Activated CD8-positive, alpha-beta memory T cell treated with anti-CD3 and anti-CD28 coated beads for 24 hours (primary cell): ENCODE results near the gene AMMECR1.

Experiments used
- DNase-seq: peaks from one replicate; pipeline ENCODE4 v3.0.0-alpha.2; 2020

Gene AMMECR1

DNA sequence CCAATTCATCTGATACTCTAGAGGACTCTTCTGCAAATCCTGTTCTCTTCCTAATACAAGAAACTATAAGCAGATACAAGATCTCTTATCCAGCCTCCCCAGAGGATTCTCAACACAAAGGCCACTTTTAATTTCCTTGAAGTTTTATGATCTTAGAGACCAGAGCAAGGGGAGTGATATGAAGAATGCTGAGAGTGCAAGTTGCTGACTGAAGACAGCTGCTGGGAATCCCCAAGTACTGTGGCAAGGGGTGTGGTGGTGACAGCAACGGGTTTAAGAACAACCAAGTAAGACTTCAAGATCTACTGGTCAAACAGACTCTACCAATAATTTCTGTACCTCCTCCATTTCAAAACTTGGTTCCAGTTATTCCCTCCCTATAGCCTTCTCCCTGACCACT is 7.0 kb downstream of the AMMECR1 start:
- no peak for DNase-seq

DNA sequence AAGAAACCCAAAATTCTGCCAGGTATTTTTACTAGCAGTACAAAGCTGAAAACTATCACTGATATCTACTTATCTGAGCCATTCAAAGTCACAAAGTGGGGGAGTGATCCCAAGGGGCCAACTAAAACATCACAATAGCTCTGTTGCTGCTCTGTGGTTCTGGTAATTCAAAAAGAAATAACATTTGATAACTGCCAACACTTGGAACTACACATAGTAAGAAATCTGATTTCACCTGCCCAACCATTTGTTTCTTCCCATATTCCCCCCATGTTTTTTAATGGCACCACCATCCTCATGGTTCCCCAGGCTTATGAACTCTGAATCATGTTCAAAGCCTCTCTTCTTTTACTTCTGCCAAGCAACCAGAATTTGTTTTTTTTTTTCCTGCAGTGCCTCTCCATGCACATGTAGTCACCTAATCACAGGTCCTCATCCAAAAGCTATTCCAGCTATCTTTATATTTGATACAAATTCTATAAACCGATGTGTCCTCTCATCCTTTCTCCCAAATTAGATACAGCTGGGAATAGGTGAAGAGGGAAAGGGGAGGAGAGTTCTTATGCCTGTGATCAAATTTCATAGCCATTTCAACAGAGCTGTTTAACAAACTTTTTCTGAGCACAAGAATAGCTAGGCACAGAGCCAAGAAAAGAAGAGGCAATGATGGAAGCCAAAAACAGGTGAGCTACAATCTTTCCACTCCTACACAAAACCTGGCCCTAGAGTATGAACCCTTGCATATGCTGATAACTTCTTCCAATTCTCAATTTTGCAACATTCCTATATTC is 7.7 kb downstream of the AMMECR1 start:
- no peak for DNase-seq

DNA sequence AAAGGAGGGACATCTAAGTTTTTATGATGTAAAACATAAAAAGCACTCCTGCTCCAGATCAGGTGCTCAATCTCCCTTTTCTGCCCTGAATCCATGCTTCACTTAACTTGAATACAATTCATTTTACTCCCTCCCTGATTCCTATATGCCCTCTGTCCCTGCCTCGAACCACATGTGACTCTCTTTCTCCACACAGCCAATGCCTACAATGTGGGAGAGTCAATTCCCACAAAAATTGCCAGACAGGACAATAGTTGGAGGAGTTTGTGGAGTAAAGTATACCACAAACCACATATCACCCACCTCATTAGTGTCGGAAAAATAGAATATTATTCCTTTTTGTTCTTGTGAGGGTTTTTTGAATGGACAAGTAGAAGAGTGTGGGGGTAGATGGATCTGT is 9.7 kb downstream of the AMMECR1 start:
- no peak for DNase-seq

DNA sequence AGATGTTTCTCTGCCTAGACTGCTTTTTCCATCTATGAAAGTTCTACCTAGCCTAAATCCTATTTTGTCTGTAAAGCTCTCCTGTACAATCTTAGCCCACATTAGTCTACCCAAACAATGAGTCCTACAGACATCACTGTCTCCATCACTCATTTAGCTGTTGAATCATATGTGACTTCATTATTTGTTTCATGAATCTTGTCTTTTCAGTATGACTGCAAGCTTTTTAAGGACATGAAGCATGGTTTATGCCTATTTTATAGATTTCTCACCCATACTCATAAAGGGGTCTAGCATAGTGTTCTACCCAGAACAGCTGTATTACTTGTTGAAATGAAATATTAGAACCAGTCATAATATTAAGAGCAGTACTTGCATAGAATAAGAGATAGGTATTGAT is 13.0 kb downstream of the AMMECR1 start:
- no peak for DNase-seq

DNA sequence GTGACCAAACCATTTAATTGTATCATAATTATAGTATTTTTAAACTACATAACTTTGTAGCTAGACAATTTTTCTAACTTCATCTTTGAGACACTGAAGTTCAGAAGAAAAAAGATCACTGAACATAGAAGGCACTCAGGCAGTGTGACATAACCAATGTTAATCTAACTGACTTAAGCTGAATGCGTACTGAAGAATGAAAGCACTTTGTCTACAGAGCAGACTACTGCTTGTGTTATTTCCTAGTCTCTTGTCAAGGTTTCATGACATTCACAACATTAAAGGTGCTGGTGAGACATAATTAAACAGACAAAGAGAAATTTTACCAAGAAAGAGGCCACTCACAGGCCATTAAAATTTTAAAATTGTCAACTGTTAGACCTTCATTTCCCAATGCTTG is 13.5 kb downstream of the AMMECR1 start:
- DNase-seq, result no peak

DNA sequence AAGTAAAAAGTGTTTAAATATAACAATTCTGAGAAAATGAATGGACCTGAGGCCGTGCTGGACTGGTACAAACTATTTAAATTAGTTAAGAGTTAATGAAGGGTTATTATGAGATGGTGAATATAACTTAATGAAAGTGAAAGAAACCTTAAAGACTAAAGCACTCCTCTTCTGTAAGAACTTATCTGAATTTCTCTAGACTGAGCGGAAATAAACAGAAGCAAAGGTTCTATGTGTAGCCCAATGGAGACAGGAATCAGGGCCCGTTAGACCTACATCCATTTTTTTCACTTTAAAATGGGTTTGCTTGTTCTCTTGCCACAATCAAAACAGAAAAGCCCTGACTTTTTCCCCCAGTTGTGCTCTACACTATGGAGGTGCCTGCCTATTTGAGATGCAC is 14.9 kb downstream of the AMMECR1 start:
- DNase-seq, result no peak

DNA sequence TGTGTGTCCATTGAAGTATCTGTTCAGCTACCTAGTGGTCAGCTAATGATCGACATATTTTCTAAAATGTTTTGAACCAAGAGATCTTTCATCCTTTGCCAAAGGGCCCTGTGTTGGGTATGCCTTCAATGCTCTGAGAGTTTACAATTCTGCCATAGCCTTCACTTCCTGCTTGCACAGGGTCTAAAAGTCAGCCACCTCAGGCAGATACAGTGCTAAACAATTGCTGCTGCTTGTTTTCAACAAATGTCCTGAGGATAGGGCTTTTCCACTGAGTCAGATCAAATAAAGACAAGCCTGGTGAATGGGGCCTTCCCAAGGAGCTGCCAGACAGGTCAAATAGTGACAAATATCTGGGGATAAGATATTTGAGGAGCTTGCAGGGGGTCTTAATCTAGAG is 16.7 kb downstream of the AMMECR1 start:
- DNase-seq, result no peak

DNA sequence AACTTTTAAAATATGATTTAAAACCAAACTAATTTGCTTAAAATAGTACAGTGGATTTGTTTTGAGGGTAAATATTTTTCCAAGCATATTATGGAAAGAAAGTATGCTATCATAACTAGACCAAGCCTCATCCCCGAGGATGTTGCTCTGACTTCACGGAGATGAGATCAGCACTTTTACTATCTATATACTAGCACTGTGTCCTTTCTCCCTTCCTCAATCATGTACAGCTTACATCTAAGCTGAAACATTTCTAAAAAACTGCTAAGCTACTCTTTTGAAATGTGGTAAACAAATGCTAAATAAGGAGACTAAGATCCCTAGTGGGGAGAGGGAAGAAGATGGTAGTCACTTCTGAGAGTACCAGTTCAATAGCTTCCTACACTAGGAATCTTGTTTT is 23.8 kb downstream of the AMMECR1 start:
- DNase-seq, result no peak

DNA sequence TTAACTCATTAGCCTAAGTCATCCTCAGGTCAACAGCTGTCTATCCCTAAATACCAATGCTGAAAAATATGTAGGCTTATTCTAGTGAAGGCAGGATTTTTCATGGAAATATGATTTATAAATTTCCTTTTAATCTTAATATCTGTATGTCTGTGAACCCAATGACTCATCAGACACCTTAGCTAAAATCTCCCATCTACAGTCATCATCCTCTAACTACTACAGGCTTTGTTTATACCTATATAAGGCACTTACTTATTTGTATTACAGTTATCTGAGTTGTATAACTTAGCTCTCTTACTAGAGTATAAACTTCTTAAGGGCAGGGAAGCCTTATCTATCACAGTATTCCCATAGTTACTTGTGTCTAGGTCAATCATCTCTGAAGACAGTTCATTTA is 24.2 kb downstream of the AMMECR1 start:
- DNase-seq, result no peak

DNA sequence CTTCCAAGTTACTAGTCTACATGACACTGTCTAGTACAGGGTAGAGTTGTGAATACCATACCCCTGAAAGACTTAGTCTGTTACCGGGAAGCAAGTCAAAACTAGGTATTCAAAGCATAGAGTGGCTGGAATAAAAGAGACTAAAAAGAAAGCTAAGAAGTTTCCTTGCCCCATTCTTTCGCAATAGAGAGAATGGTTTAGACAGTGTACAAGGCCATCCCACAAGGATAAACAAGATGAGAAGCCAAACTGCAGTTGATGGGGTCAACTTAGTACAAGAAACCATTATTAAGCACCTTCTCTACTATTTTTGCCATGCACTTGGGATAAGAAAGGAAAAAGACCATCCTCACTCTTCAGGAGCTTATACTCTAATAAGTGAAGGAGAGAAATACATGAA is 30.3 kb downstream of the AMMECR1 start:
- no peak for DNase-seq

DNA sequence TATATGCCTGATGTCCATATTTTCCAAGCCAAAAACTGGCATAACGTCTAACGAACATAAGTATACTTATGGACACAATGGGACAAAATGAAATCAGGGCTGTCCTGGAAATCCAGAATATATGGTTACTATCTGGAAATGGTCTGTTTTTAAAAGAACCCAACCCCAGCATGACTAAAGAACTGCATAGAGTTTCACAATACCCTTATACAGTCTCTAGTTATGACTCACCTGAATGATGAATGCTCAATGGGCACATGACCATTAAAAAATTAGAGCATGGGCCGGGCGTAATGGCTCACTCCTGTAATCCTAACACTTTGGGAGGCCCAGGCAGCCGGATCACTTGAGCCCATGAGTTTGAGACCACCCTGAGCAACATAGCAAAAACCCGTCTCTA is 31.8 kb downstream of the AMMECR1 start:
- no peak for DNase-seq

DNA sequence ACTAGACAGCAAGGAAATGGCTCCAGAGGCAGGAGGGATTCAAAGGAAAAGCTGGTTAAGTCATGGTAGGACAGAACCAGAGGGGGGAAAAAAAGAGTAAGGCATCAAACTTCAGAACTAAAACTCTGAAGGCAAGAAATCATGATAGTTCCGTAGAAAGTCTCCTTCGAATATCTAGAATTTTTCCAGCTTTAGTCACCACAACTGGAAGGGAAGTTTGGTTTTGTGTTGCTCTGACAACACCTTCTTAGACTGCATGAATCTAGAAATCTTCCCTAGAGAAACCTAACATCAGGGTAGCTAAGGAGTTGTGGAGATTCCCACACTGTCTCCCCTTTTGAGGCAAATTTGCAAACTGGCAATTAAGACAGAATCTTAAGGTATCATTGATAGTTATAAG is 33.7 kb downstream of the AMMECR1 start:
- DNase-seq, result no peak

DNA sequence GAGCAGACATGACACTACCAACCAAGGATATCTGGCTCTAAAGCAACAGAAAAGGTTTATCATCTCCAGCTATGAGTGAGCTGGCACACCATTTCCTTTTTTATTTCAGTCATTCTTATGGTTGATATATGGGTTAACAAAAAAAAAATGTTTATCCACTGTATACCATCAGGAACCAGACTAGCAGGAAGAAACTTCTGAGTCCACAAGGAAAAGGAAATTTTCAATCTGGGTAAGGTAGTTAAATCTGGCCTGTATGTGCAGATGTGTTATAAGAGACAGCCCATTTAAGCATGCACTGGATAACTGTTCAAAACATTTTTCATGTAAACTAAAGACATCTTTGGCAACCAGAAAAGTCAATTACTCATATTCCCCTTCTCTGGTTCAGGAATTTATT is 35.0 kb downstream of the AMMECR1 start:
- no peak for DNase-seq

DNA sequence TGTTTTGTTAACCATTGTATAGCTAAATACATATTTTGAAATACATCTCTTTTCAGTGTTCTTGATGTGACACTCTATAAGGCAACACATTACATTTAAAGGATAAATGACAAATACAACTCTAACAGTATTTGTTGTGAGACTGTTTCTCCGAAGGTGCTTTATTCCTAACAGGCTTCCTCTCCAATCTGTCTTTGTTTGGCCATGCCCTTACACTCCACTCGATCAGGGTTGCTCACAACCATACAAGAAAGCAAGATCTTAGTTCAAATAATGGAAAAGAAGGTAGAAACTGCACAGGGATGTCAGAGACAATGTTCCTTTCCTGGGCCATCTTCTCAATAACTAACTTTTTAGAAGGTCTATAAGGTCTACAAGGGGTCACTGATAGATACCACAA is 36.5 kb downstream of the AMMECR1 start:
- no peak for DNase-seq

DNA sequence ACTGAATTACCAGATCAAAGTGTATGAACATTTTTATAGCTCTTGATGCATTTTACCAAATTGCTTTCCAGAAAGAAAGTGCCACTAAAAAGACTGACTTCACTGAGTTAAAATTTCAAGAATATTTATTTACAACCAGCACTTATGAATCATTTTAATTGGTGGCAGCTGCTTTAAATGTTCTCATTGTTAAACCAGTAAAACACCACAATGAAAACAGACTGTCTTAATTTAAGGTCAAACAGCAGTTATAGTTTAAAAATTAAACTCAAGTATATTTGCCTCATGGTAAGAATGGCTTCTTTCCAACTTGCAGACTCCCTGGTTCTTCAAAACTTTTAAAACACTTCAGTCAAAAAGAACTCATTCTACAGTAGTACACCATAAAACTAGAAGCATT is 36.9 kb downstream of the AMMECR1 start:
- DNase-seq, result no peak

DNA sequence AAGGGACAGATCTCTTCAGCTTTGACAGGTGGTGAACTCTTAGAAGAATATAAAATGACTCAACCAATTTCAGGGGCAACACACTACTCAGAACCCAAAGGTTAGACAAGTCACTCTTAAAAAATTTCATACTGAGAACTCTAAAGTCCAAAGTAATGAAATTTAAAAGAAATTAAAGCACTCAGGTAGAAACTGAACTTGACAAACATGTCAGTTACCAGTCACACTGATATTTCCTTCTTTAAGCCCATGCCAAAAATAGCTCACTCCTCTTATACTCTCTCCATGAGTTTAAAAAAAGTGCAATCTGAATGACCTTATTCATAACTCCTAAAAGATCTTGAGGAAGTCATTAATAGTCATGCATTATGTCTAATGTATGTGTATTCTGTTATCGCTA is 40.3 kb downstream of the AMMECR1 start:
- DNase-seq, result no peak

DNA sequence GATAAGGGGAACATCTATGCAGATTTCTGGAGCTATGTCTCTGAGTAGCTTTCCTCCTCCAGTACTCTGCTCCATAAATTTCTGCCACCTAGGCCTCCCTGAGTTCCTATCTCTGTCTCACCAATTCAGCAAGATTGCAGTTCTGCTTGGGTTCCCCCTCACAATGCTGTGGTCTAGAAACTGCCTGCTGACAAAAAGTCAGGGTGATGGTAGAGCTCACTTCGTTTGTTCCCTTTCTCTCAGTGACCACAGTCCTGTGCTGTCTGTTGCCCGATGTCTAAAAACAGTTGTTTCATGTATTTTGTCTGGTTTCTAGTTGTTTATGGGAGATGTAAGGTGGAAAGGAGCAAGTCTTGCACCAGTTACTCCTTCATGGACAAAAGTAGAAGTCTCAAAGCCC is 41.1 kb downstream of the AMMECR1 start:
- DNase-seq, result no peak

DNA sequence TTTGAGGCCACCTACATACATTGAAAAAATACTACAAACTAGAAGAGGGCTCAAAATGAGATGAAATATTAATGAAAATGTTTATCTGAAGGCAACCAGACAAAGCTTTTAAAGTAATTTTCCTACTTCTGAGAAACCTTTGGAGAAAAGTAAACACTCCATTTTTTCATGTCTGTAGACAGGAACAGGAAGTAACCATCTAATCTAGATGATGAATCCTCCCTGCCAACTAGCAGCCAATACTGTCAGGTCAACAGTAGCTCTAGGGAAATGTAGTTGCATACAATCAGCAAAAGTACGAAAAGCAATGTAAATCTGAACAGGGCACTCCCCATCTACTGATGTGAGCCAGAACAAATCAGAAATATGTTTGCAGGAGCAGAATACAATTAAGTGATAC is 49.0 kb downstream of the AMMECR1 start:
- no peak for DNase-seq

DNA sequence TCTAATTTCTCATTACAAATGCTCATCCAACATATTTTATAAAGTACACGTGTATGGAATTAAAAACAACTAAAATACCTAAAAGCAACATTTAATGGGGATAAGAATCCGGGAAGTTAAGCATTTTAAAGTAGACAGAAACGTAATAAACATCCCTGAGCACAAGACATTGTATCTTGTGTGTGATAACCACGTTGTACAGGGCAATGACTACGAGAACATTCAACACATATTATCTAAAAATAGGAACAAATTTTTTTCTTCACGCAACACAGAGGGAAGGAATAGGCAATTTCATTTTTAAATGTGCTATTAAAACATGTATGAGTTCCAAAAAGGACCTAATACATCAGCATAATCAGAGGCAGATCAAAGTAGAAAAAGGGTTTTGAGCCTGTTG is 49.5 kb downstream of the AMMECR1 start:
- DNase-seq, result no peak

DNA sequence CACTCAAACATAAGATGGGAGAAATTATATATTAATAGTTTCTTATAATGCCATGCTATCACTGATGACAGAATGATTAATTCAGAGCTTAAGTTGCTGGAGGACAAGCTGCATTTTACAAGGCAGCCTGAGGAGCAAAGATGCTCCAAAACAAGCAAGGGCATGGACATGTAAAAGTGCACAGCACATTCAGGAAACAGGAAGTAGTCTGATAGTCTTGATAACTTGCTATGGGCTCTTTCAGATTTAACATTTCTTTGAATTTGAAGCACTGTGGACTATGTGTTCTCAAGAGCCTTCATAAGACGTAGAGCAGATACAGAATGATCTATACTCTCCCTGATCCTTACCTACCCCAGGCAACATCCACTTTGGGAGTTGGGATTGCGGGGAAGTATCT is 50.0 kb downstream of the AMMECR1 start:
- DNase-seq, result no peak

DNA sequence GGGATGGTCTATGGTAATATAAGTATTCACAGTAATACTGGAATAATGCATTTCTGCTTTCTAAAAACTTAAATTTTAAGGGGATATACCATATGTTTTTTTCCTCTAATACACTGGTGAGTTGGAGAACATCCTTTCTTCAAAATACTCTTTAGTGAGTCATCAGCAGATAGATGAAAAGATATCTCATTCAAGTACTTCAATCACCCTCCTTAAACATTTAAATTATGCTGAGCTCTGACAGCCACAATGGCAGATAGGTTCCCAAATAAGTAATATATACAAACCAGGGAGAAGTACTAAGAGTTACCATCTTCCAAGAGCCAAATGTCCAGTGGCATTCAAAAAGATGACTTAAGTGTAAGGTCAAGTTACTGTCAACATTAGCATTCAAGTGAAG is 52.2 kb downstream of the AMMECR1 start:
- no peak for DNase-seq

DNA sequence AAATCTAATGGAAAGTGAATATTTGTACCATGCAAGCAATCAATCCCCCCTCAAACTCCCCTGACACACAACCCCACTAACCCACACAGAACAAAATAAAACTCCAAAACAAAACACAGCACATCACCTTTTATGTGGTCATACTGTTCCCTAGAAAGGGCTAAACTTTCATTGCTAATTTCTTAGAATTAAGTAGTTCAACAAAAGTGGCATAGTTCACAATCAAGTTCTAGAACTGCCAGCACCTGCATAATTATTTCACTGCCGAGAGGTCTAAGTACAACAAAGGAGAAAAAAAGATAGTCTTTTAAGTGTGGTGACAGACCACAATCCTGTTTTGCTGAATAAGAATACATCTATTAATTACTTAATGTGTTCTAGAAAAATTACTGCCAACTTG is 58.8 kb downstream of the AMMECR1 start:
- DNase-seq, result no peak

DNA sequence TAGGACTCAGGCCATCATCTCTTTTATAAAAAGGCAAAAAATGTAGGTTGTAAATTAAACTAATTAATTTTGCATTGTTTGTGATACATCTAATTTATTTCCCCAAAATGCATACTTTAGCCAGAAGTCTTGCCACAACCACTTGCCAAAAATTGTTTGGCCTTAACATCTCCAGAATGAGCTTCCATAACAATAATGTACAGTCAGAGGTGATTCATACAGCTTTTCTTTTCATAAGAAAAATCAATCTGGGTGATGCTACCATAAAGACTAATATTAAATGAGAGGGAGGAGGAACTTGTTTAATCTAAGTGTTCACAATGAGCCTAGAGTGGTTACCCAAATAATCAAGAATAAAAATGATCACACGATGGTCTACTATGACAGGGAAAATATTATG is 59.3 kb downstream of the AMMECR1 start:
- DNase-seq, result no peak

DNA sequence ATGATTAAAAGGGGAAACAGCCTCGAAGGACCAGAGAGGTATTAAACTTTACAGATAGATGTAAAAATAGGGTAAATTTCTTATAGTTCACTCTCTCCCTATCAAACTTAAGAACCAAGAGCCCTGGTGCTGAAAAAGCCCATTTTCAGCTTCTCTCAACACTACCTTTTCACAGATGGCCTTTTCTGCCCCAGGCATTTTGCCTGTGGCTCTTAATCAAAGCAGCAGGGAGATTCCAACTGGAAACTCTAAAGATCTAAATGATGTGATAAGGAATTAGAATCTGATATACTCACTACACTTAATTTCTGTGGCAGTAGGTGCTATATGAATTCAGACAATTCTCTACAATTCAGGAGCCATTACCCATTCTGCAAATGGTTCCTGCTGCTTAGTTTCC is 60.0 kb downstream of the AMMECR1 start:
- no peak for DNase-seq

DNA sequence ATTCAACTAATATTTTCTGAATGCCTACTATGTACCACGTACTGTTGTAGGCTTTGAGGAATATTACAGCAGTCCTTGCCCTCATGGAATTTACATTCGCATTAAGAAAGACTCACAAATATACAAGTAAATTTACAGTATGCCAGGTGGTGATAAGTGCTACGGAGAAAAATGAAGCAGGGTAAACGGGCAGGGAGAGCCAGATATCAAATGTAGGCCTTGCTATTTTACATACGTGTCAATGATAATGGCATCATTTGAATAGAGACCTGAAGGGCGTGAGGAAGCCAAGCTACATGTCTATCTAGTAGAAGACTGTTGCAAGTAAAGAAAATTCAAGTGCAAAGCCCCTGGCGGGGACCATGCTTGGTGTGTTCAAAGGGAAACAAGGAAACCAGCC is 65.2 kb downstream of the AMMECR1 start:
- no peak for DNase-seq

DNA sequence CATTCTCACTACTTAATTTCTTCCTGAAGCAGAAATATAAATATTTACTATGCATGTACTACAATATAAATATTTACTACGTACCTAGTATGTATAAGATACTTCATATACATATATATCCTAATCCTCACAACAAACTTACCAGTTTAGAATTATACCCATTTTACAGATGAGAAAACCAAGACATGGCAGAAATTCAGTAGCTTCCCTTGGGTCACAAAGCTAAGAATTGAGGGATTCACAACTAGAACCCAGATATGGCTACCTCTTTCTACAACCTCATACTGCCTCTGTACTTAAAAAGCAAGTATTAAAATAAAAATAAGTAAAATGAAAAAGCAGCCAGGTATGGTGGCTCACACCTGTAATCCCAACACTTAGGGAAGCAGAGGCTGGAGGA is 65.9 kb downstream of the AMMECR1 start:
- DNase-seq, result no peak
